Muscle layer of colon (tissue), 2 donors: Measurements from ENCODE around the gene MAPKAP1.
"Not testable (repeated sequence)": the region's sequence is repeated elsewhere in the genome, so short reads cannot be mapped to it uniquely, and the experiment has no call there.

Experiments
- H3K27ac ChIP-seq: one replicate; pipeline ENCODE4 v1.7.0; 2013; ENCODE audit warnings: low read depth, mild to moderate bottlenecking, low read length, moderate library complexity
- H3K27me3 ChIP-seq, 2 donors: one replicate each; pipeline ENCODE4 v1.7.0; 2013; ENCODE audit warnings: low read length in 2 of 2, mild to moderate bottlenecking in 2 of 2; ENCODE audit not compliant: insufficient read depth in 2 of 2, control insufficient read depth in 1 of 2
- H3K36me3 ChIP-seq: one replicate; pipeline ENCODE4 v1.7.0; 2013; ENCODE audit warnings: mild to moderate bottlenecking, low read length; ENCODE audit not compliant: insufficient read depth
- H3K4me1 ChIP-seq: one replicate; pipeline ENCODE4 v1.7.0; 2013; ENCODE audit warnings: mild to moderate bottlenecking, low read length; ENCODE audit not compliant: insufficient read depth
- H3K4me3 ChIP-seq, 2 donors: one replicate each; pipeline ENCODE4 v1.7.0; 2013; ENCODE audit warnings: low read length in 2 of 2, low read depth in 1 of 2, mild to moderate bottlenecking in 1 of 2, moderate library complexity in 1 of 2
- H3K9ac ChIP-seq: one replicate; pipeline ENCODE4 v1.7.0; 2013; ENCODE audit warnings: low read length
- H3K9me3 ChIP-seq: one replicate; pipeline ENCODE4 v1.7.0; 2013; ENCODE audit warnings: mild to moderate bottlenecking, low read length
- donor health status: abdominal sarcoma.
- donor health status: Adenocarcinoma of cecum.

Gene MAPKAP1

GRCh38 chr9:125726456-125727132 is 19.6 kb upstream of the MAPKAP1 start:
- H3K9ac ChIP-seq, result no peak overlapping the region
- H3K4me3 ChIP-seq, result no peak overlapping the region
- H3K36me3 ChIP-seq, result no peaks in the 10 kb centered on the region
- no peaks in the 10 kb centered on the region for H3K27me3 ChIP-seq
- H3K4me1 ChIP-seq, result no peaks in the 10 kb centered on the region
- no peaks in the 10 kb centered on the region for H3K9me3 ChIP-seq
- no peak overlapping the region for H3K27ac ChIP-seq

- Histone ChIP-seq H3K27ac (peak overlapping the region; percentile 94), H3K27me3 (no peaks in the 10 kb centered on the region), H3K9me3 (no peaks in the 10 kb centered on the region), H3K4me3 (peak overlapping the region in 1 of 2 donors; percentile 90), H3K4me1 (peaks cover 20% of the 10 kb centered on the region), H3K9ac (peak overlapping the region; percentile 68), H3K36me3 (no peaks in the 10 kb centered on the region)
Measured at GRCh38 chr9:125707472-125707804, 430 bp upstream of the MAPKAP1 start.

GRCh38 chr9:125705893-125706292 is 1.1 kb downstream of the MAPKAP1 start:
- Histone ChIP-seq H3K4me3 (peak overlapping the region in 1 of 2 donors; percentile 90), H3K27me3 (no peaks in the 10 kb centered on the region), H3K4me1 (peaks cover 20% of the 10 kb centered on the region), H3K9me3 (no peaks in the 10 kb centered on the region), H3K9ac (peak overlapping the region; percentile 54), H3K36me3 (no peaks in the 10 kb centered on the region), H3K27ac (peak overlapping the region; percentile 94)

GRCh38 chr9:125703662-125704061 is 3.3 kb downstream of the MAPKAP1 start:
- H3K9me3 ChIP-seq, result no peaks in the 10 kb centered on the region
- H3K9ac ChIP-seq, result no peak overlapping the region
- H3K27me3 ChIP-seq, result no peaks in the 10 kb centered on the region
- no peak overlapping the region for H3K4me3 ChIP-seq
- peaks cover 20% of the 10 kb centered on the region for H3K4me1 ChIP-seq
- H3K36me3 ChIP-seq, result no peaks in the 10 kb centered on the region
- no peak overlapping the region for H3K27ac ChIP-seq

GRCh38 chr9:125701351-125701750 is 5.7 kb downstream of the MAPKAP1 start:
- Histone ChIP-seq H3K9ac (no peak overlapping the region), H3K4me1 (peaks cover 12% of the 10 kb centered on the region), H3K36me3 (no peaks in the 10 kb centered on the region), H3K9me3 (no peaks in the 10 kb centered on the region), H3K4me3 (no peak overlapping the region), H3K27me3 (no peaks in the 10 kb centered on the region), H3K27ac (no peak overlapping the region)

- Histone ChIP-seq H3K27ac (no peak overlapping the region), H3K4me3 (no peak overlapping the region), H3K36me3 (no peaks in the 10 kb centered on the region), H3K9ac (no peak overlapping the region), H3K4me1 (peaks cover 6% of the 10 kb centered on the region), H3K27me3 (no peaks in the 10 kb centered on the region), H3K9me3 (no peaks in the 10 kb centered on the region)
Measured at GRCh38 chr9:125700791-125701190, 6.2 kb downstream of the MAPKAP1 start.

- Histone ChIP-seq H3K4me1 (no peaks in the 10 kb centered on the region), H3K27ac (no peak overlapping the region), H3K9ac (no peak overlapping the region), H3K9me3 (no peaks in the 10 kb centered on the region), H3K4me3 (no peak overlapping the region), H3K27me3 (no peaks in the 10 kb centered on the region), H3K36me3 (no peaks in the 10 kb centered on the region)
Measured at GRCh38 chr9:125699870-125700269, 7.1 kb downstream of the MAPKAP1 start.

GRCh38 chr9:125696106-125696647 is 10.8 kb downstream of the MAPKAP1 start:
- Histone ChIP-seq H3K9me3 (no peaks in the 10 kb centered on the region), H3K4me3 (no peak overlapping the region), H3K9ac (no peak overlapping the region), H3K36me3 (no peaks in the 10 kb centered on the region), H3K27ac (no peak overlapping the region), H3K27me3 (no peaks in the 10 kb centered on the region), H3K4me1 (no peaks in the 10 kb centered on the region)

- not testable (repeated sequence) for H3K9me3 ChIP-seq, H3K4me1 ChIP-seq, H3K9ac ChIP-seq, H3K27me3 ChIP-seq, H3K36me3 ChIP-seq, H3K27ac ChIP-seq, H3K4me3 ChIP-seq
Measured at GRCh38 chr9:125695548-125695947, 11.5 kb downstream of the MAPKAP1 start.

GRCh38 chr9:125694478-125694877 is 12.5 kb downstream of the MAPKAP1 start:
- Histone ChIP-seq H3K4me1 (no peaks in the 10 kb centered on the region), H3K27me3 (no peaks in the 10 kb centered on the region), H3K9ac (no peak overlapping the region), H3K36me3 (no peaks in the 10 kb centered on the region), H3K4me3 (no peak overlapping the region), H3K27ac (no peak overlapping the region), H3K9me3 (no peaks in the 10 kb centered on the region)

- H3K9ac ChIP-seq, result not testable (repeated sequence)
Measured at GRCh38 chr9:125693492-125693891, 13.5 kb downstream of the MAPKAP1 start.

GRCh38 chr9:125691869-125692268 is 15.1 kb downstream of the MAPKAP1 start:
- Histone ChIP-seq H3K9ac (no peak overlapping the region), H3K9me3 (no peaks in the 10 kb centered on the region), H3K4me1 (no peaks in the 10 kb centered on the region), H3K27ac (no peak overlapping the region), H3K27me3 (no peaks in the 10 kb centered on the region), H3K4me3 (no peak overlapping the region), H3K36me3 (no peaks in the 10 kb centered on the region)

More at GRCh38 chr9:125693492-125693891, 13.5 kb downstream of the MAPKAP1 start:
- not testable (repeated sequence) for H3K4me3 ChIP-seq, H3K36me3 ChIP-seq, H3K4me1 ChIP-seq, H3K27ac ChIP-seq, H3K9me3 ChIP-seq, H3K27me3 ChIP-seq
